GM18505 (cell line): ENCODE results near the gene FHDC1.

Experiments
- ATAC-seq: cut with Tn5 transposase; IDR thresholded peaks from one replicate; pipeline ENCODE4 v1.9.1; 2021; ENCODE audit not compliant: unreplicated experiment
- POLR2A ChIP-seq: IDR thresholded peaks from 4 replicates; pipeline ENCODE4 v1.6.1; 2011; ENCODE audit warnings: borderline replicate concordance; ENCODE audit not compliant: insufficient read depth, insufficient read length; ENCODE audit errors: extremely low read depth

Gene FHDC1

DNA sequence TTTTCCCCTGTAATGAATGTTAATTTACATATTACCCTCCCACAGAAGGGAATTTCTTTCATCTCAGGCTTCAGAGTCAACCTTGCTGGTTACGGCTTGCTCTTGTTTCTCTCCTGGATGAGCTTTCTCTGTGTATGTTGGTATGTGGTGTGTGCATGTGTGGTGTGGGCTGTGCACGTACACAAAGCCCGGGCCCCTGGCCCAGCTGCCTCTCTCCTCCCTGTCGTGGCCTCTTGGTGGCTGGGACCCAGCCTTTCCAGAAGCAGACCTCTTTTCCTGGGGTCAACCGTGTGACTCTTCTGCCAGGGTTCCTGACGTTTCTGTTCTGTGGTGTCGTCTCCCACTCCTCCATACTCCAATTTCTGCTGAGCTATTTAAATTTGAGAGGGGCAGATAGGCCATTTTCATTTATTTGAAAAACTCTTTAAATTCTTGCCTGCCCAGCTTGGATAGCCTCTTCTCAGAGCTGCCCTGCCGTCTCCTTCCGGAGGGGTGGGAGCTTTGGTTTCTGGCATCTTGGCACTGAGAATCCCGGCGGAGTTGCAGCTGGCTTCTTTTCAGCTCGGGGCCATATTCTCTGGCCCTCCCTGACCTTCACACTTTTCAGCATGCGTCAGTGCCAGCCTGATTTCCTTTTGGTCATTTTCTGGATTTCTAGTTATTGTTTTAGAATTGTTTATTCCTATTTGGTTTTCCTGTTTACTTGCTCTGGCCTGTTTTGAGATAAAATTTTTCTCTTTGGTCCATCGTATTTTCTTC, 25.1 kb downstream of the FHDC1 start:
- no peak for TF ChIP-seq POLR2A
- ATAC-seq, result no peak

DNA sequence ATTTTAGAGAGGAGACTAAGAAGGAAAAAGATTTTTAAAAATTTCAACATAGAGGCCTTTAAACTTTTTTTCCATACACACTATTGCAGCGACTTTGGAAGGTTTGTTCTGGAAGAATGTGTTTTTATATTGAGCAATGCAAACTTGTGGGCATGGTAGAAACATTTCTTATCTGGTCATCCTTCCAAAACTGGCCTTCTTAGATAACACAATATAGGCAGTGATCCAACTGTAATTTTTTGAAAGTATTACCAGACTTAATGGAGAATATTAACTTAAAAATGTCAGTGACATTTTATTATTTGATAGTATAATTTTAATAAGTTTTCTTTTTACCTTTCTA, 25.6 kb downstream of the FHDC1 start:
- ATAC-seq, result no peak
- no peak for TF ChIP-seq POLR2A

DNA sequence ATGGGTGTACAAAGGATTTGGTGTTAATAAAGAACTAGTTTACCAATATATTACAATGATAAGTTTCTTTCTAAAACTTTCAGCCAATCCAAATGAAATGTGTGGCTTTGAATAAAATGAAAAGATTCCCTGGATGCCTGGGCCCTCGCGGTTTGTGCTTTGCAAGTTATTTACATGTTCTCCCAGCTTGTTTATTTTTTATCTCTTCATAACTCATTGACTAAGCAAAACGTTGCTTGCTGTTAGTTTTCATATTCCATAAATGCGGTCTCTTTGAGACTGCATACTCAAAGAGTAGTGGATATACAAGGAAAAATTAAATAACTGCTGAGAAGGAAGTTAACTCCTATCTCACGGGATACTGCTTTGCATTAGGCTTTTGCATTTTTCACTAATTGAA, 26.0 kb downstream of the FHDC1 start:
- ATAC-seq, result no peak
- TF ChIP-seq POLR2A, result no peak

DNA sequence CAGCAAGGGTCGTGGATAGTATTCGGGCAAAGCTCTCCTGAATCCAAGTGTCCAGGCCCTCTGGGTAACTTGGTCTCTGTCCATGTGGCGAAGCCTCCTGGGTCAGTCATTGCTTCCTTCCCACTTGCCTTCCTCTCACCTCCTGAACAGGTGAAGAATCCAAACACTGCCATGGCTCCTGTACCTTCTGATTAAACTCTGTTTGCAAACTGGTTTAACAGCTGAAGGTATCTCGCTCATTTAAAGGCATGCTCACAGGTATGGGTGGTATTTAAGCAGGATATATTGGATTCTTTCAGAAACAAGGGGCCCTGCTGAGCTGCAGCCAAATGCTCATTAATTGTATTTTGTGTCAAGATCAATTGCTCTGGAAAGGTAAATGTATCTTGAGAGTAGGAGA, 28.2 kb downstream of the FHDC1 start:
- ATAC-seq, result no peak
- no peak for TF ChIP-seq POLR2A

DNA sequence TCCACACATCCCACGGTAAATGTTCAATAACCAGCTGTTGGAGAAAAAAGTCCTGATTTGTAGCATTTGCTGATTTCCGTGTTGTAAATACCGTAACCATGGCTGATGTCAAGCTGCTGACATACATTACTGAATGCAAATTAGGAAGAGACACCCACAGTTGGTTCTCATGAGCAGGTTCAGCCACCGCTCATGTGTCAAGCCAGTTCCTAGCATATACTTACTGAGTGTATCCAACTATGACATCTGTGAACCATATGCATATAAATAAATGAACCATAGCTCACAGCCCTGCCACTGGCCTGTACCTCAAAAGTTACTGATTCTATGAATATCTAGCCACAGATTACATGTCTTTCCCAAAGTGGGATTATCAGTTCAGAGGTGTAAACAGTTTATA, 29.5 kb downstream of the FHDC1 start:
- TF ChIP-seq POLR2A, result no peak
- no peak for ATAC-seq

DNA sequence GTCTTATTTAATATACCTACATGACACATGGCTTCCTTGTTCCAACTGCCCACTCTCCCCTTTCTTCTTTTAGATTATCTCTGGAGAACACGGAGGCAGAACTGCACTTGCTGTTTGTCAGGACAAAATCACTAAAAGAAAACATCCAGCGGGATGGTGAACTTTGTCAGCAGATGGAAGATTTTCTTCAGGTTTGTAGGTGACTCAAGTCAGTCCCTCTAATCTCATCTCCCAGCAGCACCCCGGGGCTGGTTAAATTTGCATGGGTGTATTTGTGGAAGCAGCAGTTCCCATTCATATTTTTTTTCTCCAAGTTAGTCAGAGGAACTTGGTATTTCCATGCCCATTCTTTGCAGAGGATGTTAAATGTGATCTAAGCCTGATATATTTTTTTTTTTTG, 31.8 kb downstream of the FHDC1 start:
- no peak for ATAC-seq
- TF ChIP-seq POLR2A, result no peak

DNA sequence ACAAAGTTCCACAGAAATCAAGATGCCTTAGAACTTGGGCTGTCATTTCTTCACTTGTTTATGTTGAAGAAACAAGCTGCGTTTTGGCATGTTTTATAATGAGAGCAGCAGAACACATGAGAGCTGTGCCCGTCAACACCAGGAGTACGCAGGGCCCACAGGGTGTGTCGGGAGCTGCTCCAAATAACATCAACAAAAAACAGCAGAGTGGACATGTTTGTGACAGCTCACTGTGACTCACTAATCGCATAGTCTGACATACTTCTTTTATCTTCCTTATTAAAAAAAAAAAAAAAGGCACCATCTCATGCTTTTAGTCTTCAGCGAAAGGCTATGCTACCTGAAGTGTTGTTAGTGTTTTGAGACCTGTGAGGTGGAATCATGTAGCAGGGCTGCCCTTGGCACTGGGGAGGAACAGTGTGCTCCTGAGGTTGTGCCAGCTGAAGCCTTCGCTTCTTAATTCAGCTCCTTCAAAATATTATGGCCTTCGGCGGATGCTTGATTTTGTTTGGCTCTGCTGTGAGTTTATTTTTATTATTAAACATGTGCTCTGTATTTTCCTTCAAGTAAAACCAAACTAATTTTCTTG, 32.8 kb downstream of the FHDC1 start:
- no peak for ATAC-seq
- TF ChIP-seq POLR2A, result no peak

DNA sequence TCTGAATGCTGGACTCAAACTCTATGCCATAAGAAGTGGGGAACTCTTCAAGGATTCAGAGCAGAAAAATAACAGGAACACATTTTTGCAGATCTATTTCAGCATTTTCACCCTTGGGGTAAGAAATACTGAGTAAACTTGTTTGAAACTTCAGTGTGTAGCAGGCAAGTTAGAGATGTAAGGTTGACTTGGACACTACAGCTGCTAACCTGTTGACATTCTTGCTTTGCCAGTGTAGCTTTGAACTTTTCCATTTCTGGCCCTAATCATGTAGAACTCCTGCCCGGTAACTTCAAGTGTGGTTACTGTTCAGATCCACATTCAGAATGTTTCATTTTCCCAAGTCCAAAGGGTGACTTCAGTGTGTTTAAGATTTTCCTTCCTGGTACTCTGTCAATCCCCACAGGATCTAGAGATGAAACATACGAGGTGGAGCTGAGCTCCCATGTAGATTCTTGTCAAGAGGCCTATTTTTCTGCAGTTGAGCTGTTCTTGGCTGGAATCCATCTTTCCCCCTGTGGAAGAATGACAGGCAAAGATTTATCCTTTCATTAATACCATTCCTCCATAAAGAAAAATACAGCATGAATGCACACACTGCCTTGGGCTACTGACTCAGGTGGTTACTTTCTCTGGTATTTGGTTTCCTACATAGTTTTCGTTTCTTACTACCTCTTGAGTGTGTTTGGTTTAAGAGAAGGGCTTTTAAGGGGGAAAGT, 34.1 kb downstream of the FHDC1 start:
- ATAC-seq, result no peak

DNA sequence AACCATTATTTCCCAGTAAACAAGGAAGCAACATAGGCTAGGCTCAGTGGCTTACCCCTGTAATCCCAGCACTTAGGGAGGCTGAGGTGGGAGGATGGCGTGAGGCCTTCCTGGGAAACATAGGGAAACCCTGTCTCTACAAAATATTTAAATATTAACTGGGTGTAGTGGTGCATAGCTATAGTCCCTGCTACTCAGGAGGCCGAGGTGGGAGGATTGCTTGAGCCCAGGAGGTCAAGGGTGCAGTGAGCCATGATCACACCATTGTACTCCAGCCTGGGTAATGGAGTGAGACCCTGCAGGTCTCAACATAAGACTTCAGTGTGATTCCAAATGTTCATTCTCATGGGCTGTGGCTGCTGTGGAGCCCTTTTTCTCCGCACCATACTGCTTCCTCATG, 34.9 kb downstream of the FHDC1 start:
- no peak for ATAC-seq
- TF ChIP-seq POLR2A, result no peak

More for the DNA sequence above, 34.1 kb downstream of the FHDC1 start:
- TF ChIP-seq POLR2A, result no peak

DNA sequence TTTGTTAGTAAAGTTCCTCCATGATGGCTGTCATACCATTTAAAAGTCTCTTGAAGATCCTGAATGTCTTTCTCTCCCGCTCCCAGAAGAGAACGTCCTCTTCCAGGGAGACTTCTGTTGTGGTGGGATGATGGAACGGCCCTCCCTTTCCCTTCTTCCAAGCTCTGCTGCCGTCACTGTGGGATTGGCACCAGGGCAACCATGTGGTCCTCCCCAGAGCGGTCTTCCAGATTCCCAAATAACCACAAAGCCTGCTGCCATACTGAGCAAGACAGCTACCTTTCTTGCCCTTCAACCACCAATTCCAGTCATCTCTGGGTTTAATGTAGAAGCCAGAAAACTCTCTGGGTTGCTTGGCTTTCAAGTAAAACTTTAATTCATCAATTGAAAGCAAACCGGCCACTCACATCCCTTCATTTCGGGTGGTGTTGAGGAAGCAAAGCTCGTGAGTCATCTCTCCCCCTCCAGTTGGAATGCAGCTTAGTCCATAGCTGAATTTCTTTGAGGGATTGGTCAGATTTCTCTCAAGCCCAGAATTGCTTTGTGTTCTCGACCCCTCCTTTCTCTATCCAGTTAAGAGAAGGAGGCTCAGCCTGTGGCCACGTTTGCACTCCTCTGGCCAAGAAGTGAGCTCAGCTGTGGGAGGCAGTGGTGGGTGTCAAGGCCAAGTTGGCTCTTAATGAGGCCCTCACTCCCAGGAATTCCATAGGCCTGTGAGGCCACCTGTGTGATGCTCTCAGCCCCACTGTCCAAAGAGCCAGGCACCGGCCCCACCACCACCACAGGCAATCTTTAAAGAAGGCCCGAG, 36.9 kb downstream of the FHDC1 start:
- TF ChIP-seq POLR2A, result no peak
- no peak for ATAC-seq

DNA sequence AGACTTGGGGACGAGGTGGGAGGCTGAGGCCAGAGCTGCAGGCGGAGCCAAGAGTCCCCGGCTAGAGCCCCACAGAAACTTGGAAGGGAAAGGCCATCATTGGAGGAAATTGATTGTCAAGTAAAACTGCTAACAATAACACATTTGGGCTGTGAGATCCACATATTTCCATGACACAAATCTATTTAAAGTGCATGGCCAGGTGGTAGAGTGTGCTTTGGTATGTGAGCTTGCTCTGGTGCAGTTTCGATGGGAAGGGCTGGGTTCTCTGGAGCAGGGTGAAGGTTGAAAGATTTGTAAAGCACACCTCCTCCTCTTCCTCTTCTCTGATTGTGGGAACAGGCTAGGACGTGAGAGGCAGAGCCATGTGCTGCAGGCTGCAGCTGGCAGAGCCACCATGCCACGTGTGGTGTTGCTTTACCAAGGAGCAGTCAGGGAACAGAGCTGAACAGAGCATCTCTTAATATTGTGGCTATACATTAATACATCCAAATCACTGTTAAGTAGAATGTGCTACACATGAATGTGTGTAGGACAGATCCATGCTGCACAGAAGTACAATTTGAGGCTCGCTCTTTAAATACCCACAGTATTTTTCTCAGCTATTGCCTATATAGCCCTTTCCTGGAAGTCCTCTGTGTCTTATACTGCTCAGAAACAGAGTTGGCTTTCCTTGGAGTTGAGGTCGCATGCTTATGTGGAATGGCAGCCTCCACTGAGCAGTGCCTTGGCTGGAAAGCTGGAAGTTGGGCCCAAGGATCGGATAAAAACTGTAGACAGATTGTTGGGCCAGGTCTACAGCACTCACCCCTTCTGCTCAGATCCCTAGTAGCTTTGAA, 37.7 kb downstream of the FHDC1 start:
- ATAC-seq, result no peak
- no peak for TF ChIP-seq POLR2A
